Prostate gland (tissue), 2 donors: ENCODE results near the gene TMEM108.

Experiments used
- POLR2AphosphoS5 ChIP-seq: sonication (generic); formaldehyde crosslinking; IDR thresholded peaks from one replicate; pipeline ENCODE4 v1.6.1; 2017; ENCODE audit warnings: antibody characterized with exemption
- TF ChIP-seq, protein P1 (sequence below), 4 experiments: fragments of 200-600 bp in 2 of 4; fragments of 450-650 bp in 2 of 4; sonication (generic) in 2 of 4; IDR thresholded peaks; 1 replicate in 3 of 4; 2 replicates in 1 of 4; pipeline ENCODE4 v1.5.1; 2016 to 2019; ENCODE audit warnings: antibody characterized with exemption in 4 of 4, mild to moderate bottlenecking in 2 of 4, moderate library complexity in 2 of 4

- TF ChIP-seq, protein P1, sequence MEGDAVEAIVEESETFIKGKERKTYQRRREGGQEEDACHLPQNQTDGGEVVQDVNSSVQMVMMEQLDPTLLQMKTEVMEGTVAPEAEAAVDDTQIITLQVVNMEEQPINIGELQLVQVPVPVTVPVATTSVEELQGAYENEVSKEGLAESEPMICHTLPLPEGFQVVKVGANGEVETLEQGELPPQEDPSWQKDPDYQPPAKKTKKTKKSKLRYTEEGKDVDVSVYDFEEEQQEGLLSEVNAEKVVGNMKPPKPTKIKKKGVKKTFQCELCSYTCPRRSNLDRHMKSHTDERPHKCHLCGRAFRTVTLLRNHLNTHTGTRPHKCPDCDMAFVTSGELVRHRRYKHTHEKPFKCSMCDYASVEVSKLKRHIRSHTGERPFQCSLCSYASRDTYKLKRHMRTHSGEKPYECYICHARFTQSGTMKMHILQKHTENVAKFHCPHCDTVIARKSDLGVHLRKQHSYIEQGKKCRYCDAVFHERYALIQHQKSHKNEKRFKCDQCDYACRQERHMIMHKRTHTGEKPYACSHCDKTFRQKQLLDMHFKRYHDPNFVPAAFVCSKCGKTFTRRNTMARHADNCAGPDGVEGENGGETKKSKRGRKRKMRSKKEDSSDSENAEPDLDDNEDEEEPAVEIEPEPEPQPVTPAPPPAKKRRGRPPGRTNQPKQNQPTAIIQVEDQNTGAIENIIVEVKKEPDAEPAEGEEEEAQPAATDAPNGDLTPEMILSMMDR (IDR thresholded peaks at IDR 0.05), result no peak
- TF ChIP-seq POLR2AphosphoS5, result no peak
Measured at GRCh38 chr3:133032301-133032700, 5.9 kb upstream of the TMEM108 start.
